DMS153 (cell line): Measurements from ENCODE around the gene STRA6.
"Not testable (repeated sequence)": the region's sequence is repeated elsewhere in the genome, so short reads cannot be mapped to it uniquely, and the experiment has no call there.

Experiments used
- DNase-seq: peaks from one replicate; lab custom pipeline; 2025; lab: John Stamatoyannopoulos, UW

STRA6 gene

DNA sequence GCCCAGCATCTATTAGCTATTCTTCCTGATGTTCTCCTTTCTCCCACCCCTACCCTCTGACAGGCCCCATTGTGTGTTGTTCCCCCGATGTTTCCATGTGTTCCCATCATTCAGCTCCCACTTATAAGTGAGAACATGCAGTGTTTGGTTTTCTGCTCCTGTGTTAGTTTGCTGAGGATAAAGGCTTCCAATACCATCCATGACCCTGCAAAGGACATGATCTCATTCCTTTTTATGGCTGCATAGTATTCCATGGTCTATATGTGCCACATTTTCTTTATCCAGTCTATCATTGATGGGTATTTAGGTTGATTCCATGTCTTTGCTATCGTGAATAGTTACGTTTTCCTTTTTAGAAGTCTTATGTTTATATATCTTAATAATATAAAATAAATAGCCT lies 42.2 kb downstream of the STRA6 start:
- not testable (repeated sequence) for DNase-seq

DNA sequence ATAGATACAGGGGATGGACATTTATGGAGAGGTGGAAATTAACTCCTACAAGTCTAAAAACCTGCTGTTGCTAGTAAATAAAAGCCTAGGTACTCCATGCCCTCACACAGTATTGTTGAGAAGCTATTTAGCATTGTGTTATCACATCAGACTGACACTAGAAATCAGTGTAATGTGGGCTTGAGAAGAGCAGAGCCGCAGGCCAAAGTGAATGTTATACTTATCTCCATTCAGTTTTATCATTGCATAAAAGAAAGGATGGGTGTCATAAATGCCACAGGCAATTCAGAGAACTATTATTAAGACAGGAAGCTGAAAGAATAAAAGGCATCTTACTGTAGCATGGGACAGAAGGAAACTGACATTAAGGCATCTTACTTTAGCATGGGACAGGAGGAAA lies 42.8 kb downstream of the STRA6 start:
- DNase-seq = no peak

DNA sequence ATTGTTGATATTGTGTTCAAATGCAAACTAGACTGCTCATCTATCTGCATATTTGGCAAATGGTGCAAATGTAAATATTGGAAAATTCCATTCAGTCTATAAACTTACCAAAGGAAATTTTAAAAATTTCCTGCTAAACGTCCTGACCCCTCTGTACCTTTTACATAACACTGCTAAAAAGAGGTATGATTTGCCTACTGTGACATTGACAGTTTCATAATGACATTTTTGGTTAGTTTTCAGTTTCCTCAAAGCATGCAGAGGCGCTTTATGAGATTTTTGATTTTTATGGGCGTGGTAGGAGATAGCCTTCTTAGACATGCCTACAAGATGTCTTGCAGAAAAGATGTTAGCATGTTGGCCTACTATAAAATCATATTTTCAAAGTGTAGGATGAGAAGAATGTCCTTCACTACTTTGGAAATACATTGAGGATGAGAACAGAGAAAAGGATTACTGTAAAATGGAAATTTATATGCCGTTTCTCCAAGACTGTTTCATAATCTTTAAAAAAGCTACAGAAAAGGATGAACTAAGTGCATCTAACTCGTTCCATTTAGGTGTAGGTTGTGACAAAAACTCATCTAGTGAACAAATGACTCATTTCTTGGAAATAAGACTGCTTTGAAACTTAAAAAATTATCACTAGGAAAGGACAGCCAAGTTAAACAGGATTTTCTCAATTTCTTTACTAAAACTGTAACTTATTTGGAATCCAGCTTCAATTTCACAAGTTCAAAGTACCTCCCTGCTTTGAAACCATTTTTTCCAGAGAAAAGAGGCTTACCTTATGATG lies 43.5 kb downstream of the STRA6 start:
- no peak for DNase-seq

DNA sequence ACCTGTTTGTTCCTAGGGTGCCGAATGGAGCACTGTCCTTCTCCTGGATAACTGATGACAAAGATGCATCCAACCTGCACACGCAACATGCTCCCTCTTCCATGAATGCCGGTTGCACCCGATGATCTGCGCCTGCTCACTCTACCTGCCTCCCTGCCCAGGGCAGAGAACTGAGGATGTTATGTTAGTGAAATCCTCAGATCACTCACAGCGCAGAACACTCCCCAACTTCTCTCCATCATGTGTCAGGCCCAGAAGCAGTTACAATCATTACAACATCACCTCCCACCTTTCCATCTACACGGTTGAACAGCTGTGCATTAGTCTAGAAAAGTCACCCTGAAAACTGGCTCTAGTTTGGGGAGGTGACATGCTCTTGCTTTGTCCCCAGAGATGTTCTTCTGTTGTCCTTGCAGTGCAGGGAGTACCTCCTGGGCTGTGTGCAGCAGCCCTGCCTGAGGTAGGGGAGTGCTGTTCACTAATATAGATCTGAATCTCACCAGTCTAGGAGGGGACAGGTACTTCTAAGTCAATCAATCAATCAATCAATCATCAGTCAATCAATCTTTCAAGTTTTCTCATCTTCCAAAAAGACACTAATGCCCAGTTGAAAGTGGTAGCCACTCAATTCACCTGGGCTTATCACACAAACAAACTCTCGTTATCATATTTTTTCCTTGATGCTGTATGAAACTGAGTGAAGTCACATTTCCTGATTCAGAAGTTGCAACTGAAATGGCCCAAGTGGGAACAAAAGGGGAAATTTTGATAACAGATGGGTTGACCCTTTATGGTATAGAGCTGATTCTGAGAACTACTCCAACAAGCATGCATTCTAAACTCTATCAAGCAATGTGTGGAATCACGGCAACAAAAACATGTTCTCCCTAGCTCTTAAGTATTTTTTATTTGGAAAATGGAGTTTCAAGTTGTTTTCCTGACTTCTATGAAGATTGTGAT lies 44.4 kb downstream of the STRA6 start:
- DNase-seq = no peak

DNA sequence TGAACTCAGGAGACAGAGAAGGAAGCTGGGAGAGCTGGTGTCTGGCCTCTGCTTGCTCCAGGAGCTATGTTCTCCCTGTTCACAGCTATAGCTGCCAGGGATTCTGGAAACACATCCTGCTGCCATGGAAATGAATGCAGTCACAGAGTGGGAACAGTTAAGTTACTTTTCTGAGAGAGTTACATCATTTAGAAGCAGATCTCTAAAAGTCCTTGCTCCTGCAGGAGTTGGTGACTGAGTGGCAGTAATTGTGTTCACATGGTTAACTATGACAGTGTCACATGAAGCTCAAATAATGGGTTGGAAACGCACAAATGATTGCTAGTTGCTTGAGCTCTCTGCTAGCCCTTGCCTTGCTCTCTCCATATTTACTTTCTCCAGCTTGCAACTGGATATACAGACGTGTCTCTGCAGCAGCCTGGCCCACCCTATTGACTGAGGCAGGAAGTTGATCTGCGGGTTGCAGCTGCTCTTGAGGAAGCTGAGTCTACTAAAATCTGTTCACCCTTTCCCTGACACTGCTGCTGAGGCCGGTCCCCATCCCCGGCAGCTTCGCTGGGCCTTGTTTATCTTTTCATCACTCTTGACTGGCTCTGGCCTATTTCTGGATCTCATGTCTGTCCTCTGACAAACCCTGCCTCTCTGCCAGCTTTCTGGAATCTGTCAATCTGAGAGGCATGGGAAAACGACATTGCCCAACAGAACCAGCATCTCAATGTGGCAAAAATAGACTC lies 45.7 kb downstream of the STRA6 start:
- peak; percentile 77 for DNase-seq

DNA sequence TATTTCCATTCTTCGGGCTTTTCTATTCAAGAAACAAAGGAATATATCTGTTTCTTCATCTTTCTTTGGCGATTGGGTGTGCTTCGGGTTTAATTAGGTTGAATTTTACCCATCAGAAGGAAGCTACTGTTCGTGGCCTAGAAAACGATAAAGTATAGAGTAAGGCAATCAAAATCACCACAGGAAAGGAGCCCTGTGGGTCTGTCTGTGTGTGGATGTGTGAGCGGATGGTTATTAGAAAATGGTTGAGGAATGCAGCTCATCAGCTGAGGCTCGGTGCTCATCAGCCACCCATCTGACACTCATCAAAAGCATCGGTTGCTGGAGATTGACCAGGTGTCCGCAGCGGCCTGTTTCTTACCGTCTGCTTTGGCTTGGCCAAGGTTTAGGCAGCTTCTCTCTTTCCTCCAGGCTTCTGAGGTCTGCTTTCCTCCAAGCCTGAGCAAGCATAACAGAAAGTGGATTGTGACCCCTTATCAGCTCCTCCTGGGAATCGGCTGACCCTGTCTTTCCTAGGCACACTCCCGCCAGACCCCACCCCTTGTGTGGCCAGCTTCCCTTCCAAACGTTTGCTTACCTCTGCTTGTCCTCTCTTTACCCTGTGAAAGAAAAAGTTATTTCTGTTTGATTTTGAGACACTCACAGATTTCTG lies 46.7 kb downstream of the STRA6 start:
- DNase-seq = no peak

DNA sequence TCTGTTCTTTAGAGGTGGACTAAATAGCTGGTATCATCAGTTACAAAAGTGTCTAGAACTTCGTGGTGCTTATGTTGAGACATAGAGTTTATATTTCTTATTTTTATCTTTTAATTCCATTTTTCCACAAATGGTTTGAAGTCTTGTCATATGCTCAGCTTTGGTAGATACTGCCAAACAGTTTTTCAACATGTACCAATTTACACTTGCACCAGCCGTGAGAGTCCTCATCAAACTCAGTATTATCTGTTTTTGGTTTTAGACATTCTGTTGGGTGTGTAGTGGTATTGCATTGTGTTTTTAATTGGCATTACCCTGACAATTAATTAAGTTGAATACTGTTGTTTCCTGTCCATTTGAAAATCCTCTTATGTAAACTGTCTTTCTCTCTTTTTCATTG lies 55.5 kb downstream of the STRA6 start:
- DNase-seq = no peak

DNA sequence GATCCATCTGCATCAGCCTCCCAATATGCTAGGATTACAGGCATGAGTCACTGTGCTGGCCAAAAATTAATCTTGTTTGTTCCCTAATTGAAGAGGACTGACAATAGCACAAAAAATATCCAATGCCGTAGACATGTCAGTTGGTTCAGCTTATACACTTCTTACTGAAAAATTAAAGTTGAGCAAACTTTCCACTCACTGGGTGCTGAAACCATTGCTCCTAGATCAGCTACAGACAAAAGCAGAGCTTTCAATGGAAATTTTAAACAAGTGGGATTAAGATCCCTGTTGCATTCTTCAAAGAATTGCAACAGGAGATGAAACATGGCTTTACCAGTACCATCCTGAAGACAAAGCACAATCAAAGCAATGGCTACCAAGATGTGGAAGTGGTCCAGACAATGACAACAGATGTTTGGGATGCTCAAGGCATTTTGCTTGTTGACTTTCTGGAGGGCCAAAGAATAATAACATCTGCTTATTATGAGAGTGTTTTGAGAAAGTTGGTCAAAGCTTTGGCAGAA lies 56.2 kb downstream of the STRA6 start:
- DNase-seq = no peak

DNA sequence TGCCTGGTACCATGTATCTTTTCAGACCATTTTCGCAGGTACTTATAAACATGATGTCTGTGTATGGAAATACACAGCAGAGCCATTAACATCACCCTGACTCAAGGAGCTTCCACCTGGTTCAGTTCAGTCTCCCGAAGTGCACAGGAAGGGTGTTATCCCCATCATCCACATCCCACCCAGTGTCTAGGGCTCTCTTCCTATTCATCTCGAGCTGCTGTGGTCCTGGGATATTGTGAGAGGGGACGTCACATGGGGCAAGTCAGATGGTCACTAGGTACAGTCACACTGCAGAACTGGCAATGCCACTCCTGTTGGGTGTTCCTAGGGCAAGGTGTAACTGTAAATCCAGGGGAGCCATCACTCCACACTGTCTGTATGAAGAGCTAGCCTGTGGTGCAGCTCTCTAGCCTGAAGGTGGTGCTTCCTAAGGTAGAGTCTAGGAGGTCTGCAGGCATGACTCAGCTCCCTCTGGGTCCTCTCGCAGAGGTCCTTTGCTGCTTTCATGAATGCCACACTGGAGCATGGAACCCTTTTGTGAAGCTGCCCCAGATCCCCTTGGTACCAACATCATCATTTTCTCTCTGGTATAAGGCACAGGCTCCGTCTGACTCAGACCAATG lies 58.3 kb downstream of the STRA6 start:
- no peak for DNase-seq

DNA sequence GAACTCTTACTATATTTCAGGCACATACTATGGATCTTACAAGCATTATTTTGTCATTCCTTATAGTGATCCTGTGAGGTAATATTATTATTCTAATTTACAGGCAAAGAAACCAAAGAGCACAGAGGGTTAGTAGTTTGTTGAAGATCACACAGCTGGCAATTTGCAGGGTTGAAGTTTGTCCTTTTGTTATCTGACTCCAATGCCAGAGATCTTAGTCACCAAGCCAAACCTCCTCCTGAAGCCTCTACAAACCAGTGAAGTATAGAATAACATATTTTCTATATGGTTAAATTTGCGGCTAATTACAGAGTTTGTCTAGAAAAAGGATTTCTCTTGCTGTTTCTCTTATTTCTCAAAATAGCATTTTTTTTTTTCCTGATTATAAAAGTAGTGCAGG lies 61.0 kb downstream of the STRA6 start:
- no peak for DNase-seq

DNA sequence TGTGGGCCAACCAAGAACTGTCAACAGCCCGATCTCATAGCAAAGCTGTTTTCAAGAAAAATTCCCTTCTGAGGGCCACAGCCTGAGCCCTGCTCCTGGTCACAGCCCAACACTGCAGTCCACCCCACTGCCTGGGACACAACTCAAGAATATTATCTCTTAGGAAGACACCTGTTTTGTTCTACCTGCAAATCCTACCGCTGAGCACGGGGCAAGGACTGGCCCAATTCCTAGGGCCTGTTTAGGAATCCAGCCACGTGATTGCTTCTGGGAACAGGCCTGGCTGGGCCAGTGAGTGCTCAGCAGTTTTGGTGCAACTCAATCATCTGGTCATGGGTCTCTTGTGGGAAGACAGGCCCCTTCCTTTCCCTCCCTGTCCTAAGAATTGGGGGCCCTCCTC lies 63.9 kb downstream of the STRA6 start:
- DNase-seq = no peak

DNA sequence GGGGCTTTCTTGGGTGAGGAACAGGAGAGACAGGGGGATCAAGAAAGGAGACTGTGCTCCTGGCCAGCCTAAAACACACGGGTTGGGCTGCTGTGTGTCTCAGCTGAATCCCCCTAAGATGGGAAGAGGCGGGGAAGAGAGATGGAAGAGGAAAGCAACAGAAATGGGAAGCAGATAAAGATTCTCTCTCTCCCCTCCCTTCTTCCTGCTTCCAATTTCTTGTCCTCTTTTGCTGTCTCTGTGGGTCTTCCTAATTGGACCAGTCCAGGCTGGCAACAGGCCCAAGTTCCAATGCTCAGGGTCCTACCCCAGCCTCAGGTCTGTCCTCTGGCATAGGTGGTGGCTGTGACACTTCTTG lies 65.1 kb downstream of the STRA6 start:
- no peak for DNase-seq

DNA sequence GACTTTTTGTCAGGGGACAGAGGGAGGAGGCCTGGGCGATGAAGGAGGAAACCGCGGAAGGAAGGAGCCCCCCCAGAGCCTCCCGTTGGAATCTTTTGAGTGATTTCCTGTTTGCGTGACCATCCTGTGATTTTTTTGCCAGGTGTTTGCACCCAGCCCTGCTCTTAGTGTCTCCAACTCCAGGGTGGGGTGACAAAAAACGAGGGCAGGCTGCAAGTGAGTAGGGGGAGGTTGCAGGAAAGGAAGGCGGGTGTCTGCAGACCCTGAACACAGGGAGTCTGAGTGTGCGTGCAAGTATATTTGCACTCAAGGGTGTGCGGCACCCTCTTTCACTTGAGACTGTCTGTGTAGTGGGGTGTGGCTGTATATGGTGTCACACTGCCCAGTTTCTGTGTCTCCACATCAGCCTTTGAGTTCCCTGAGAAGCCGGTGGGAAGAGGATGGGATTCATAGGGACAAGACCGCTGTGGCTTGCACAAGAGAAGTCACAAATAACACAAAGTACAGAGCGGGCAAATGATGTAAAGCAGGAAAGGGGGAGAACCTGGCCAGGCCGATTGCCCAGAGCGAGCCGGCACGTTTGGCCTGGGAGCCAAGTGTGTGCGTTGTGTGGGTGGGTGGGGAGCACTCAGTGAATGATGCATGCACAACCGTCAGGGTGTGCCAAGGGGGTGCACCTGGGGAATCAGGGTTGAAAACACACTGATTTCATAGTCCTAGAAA lies 65.6 kb downstream of the STRA6 start:
- DNase-seq = no peak

DNA sequence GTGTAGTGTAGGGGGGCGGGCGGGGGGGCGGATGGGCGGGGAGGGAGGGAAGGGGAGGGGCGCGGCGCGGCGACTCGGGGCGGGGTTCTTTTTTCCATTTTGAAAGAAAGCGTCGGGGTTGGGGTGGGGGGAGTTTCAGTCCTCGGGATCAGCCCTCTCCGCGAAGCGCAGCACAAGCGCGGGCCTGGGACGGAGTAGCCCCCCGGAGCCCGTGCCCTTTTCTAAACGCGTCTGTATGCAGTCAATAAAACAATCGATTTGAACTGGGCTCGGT lies 66.1 kb downstream of the STRA6 start:
- no peak for DNase-seq

DNA sequence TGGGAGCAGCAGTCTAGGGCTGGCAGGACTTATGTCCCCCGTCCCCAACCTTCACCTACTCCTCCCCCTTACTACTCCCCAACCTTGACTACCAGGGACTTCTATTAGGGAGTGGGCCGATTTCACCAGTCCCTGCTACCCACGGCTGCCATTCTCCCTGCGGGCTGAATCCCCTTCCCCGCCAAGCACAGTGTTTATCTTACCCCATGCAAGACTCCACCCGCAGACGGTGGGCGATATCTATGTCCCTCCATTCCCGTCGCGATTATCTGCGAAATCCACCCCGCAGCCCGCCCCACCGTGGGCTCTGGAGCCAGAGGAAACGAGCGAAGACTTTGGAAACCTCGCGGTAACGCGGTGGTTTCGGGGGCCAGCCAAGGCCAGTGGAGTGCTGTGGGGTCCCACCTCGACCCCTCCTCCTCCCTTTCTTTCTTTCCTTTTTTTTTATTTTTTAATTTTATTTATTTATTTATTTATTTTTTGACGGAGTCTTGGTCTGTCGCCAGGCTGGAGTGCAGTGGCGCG lies 67.5 kb downstream of the STRA6 start:
- no peak for DNase-seq

DNA sequence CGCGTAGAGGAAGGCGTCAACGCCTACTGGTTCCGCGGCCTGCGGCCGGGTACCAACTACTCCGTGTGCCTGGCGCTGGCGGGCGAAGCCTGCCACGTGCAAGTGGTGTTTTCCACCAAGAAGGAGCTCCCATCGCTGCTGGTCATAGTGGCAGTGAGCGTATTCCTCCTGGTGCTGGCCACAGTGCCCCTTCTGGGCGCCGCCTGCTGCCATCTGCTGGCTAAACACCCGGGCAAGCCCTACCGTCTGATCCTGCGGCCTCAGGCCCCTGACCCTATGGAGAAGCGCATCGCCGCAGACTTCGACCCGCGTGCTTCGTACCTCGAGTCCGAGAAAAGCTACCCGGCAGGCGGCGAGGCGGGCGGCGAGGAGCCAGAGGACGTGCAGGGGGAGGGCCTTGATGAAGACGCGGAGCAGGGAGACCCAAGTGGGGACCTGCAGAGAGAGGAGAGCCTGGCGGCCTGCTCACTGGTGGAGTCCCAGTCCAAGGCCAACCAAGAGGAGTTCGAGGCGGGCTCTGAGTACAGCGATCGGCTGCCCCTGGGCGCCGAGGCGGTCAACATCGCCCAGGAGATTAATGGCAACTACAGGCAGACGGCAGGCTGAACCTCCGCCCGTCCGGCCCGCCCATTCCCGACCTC lies 68.1 kb downstream of the STRA6 start:
- no peak for DNase-seq

DNA sequence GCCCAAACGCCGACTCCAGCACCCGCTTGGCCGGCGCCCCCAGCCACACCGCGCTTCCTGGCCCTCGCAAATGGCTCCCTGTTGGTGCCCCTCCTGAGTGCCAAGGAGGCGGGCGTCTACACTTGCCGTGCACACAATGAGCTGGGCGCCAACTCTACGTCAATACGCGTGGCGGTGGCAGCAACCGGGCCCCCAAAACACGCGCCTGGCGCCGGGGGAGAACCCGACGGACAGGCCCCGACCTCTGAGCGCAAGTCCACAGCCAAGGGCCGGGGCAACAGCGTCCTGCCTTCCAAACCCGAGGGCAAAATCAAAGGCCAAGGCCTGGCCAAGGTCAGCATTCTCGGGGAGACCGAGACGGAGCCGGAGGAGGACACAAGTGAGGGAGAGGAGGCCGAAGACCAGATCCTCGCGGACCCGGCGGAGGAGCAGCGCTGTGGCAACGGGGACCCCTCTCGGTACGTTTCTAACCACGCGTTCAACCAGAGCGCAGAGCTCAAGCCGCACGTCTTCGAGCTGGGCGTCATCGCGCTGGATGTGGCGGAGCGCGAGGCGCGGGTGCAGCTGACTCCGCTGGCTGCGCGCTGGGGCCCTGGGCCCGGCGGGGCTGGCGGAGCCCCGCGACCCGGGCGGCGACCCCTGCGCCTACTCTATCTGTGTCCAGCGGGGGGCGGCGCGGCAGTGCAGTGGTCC lies 68.7 kb downstream of the STRA6 start:
- DNase-seq = no peak

DNA sequence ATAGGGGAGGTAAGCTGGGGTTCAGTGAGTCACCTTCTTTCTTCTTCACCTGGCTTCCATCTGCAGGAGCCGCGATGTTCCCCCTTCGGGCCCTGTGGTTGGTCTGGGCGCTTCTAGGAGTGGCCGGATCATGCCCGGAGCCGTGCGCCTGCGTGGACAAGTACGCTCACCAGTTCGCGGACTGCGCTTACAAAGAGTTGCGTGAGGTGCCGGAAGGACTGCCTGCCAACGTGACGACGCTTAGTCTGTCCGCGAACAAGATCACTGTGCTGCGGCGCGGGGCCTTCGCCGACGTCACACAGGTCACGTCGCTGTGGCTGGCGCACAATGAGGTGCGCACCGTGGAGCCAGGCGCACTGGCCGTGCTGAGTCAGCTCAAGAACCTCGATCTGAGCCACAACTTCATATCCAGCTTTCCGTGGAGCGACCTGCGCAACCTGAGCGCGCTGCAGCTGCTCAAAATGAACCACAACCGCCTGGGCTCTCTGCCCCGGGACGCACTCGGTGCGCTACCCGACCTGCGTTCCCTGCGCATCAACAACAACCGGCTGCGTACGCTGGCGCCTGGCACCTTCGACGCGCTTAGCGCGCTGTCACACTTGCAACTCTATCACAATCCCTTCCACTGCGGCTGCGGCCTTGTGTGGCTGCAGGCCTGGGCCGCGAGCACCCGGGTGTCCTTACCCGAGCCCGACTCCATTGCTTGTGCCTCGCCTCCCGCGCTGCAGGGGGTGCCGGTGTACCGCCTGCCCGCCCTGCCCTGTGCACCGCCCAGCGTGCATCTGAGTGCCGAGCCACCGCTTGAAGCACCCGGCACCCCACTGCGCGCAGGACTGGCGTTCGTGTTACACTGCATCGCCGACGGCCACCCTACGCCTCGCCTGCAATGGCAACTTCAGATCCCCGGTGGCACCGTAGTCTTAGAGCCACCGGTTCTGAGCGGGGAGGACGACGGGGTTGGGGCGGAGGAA lies 69.6 kb downstream of the STRA6 start:
- no peak for DNase-seq
